ENCODE measurements around the gene CADM1. TPM values are rescaled to one million over a fixed set of nuclear protein-coding genes. Genes with fewer than 3 reads are reported as not detected.

The CADM1 gene
- total RNA-seq, 4 donors from 2014 or later = 10.6 to 15.7 (median 13.8) TPM

DNA sequence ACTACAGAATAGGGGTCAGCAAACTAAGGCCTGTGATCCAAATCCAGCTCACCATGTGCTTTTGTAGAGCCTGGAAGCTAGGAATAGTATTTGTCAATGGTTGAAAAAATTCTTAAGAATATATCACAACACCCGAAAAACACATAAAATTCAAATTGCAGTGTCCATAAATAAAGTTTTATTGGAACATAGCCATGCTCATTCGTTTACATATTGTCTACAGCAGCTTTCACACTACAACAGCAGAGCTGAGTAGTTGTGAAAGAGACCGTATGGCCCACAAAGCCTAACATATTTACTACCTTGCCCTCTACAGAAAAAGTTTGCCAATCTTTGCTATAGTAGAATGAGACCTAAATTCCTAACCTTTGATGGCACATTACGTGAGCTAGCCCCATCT, 125.7 kb downstream of the CADM1 start:
- intact Hi-C loops (cut with DNase I) = no loop called here
- Histone ChIP-seq H3K36me3 (no peaks in the 10 kb centered on the region), H3K4me3 (no peak overlapping the region), H3K9me3 (no peaks in the 10 kb centered on the region), H3K27me3 (no peaks in the 10 kb centered on the region), H3K4me1 (no peaks in the 10 kb centered on the region), H3K27ac (replicated peaks in 1 of 4) (no peak overlapping the region)
- DNase-seq (ENCODE audit: extremely low spot score) = no peak
- TF ChIP-seq POLR2AphosphoS5 (IDR thresholded peaks at IDR 0.05) (no peak), POLR2A (IDR thresholded peaks at IDR 0.05; ENCODE audit: low read depth) (no peak), EP300 (IDR thresholded peaks at IDR 0.05) (no peak)
- TF ChIP-seq, protein P1, sequence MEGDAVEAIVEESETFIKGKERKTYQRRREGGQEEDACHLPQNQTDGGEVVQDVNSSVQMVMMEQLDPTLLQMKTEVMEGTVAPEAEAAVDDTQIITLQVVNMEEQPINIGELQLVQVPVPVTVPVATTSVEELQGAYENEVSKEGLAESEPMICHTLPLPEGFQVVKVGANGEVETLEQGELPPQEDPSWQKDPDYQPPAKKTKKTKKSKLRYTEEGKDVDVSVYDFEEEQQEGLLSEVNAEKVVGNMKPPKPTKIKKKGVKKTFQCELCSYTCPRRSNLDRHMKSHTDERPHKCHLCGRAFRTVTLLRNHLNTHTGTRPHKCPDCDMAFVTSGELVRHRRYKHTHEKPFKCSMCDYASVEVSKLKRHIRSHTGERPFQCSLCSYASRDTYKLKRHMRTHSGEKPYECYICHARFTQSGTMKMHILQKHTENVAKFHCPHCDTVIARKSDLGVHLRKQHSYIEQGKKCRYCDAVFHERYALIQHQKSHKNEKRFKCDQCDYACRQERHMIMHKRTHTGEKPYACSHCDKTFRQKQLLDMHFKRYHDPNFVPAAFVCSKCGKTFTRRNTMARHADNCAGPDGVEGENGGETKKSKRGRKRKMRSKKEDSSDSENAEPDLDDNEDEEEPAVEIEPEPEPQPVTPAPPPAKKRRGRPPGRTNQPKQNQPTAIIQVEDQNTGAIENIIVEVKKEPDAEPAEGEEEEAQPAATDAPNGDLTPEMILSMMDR (IDR thresholded peaks at IDR 0.05) = no peak
- WGBS = 88% methylated on average over 4 of the region's 4 CpGs

DNA sequence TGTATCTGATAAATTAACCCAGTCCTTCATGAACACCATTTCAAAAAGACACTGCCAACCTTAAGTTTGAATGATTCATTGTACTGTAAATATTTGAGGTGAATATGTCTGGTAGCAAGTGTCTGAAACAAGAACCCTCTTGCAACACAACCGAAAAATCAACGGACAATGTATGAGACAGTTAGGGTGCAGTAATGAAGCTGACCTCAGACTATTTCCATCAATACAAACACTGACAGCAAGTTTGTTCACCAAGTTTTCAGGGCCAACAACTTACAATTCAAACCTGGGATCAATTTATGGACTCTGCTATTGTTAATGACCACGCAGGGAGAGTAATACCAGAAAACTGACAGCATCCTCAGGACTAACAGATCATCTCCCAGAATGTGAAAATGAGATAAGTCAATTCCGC, 126.3 kb downstream of the CADM1 start:
- no peak for DNase-seq (ENCODE audit: extremely low spot score)
- WGBS = 81% methylated on average over 4 of the region's 4 CpGs
- H3K4me3 ChIP-seq = no peak overlapping the region
- no peaks in the 10 kb centered on the region for H3K4me1 ChIP-seq
- H3K27me3 ChIP-seq = no peaks in the 10 kb centered on the region
- no peaks in the 10 kb centered on the region for H3K9me3 ChIP-seq
- TF ChIP-seq, protein P1 (IDR thresholded peaks at IDR 0.05) = no peak
- no peak for TF ChIP-seq POLR2AphosphoS5 (IDR thresholded peaks at IDR 0.05)
- no peak for TF ChIP-seq EP300 (IDR thresholded peaks at IDR 0.05)
- no peak for TF ChIP-seq POLR2A (IDR thresholded peaks at IDR 0.05; ENCODE audit: low read depth)
- no peak overlapping the region for H3K27ac ChIP-seq (replicated peaks in 1 of 4)
- intact Hi-C loops (cut with DNase I) = no loop called here
- H3K36me3 ChIP-seq = no peaks in the 10 kb centered on the region

DNA sequence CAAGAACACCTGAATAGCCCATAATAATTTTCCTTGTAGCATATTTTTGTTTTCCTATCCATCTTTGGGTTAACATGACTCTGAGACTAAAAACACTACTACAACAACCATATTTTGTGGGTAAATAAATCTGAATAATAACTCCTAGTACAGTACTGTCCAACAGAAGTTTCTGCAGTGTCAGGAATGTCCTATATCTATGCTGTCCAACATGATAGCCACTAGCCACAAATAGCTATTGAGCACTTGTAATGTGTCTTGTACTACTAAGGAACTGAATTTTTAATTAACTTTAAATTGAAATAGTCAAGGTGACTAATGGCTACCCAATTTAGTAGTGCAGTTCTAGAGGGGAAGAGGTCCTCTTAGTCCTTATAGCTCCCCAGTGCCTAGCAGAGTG, 135.6 kb downstream of the CADM1 start:
- no peak for DNase-seq (ENCODE audit: extremely low spot score)
- TF ChIP-seq POLR2A (IDR thresholded peaks at IDR 0.05; ENCODE audit: low read depth) (no peak), POLR2AphosphoS5 (IDR thresholded peaks at IDR 0.05) (no peak), EP300 (IDR thresholded peaks at IDR 0.05) (no peak)
- TF ChIP-seq, protein P1 (IDR thresholded peaks at IDR 0.05) = no peak
- no peak overlapping the region for H3K27ac ChIP-seq (replicated peaks in 1 of 4)
- H3K36me3 ChIP-seq = no peaks in the 10 kb centered on the region
- no peaks in the 10 kb centered on the region for H3K9me3 ChIP-seq
- no peak overlapping the region for H3K4me3 ChIP-seq
- no peaks in the 10 kb centered on the region for H3K27me3 ChIP-seq
- H3K4me1 ChIP-seq = no peaks in the 10 kb centered on the region
- intact Hi-C loops (cut with DNase I) = no loop called here

DNA sequence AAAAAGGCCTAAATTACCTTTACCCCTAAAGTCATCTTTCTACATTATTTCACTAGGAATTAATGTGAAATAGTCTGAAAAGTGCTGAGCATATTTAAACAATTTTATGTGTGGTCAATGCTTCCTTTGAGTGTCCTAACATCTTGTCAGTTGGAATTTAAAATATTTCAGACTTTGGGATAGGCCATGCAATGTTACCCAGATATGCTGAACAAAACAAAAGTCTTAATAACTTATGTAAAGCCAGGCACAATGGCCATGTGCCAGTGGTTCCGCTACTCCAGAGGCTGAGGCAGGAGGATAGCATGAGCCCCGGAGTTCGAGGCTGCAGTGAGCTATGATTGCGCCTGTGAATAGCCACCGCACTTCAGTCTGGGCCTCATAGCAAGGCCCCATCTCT, 137.4 kb downstream of the CADM1 start:
- 97% methylated on average over 4 of the region's 5 CpGs for WGBS
- Histone ChIP-seq H3K27ac (replicated peaks in 1 of 4) (no peak overlapping the region), H3K4me3 (no peak overlapping the region), H3K9me3 (no peaks in the 10 kb centered on the region), H3K4me1 (peaks cover 0 to 3% (median 0%) of the 10 kb centered on the region in 4 donors), H3K36me3 (no peaks in the 10 kb centered on the region), H3K27me3 (no peaks in the 10 kb centered on the region)
- intact Hi-C loops (cut with DNase I) = no loop called here
- DNase-seq (ENCODE audit: extremely low spot score) = no peak
- TF ChIP-seq POLR2AphosphoS5 (IDR thresholded peaks at IDR 0.05) (no peak), EP300 (IDR thresholded peaks at IDR 0.05) (no peak), POLR2A (IDR thresholded peaks at IDR 0.05; ENCODE audit: low read depth) (no peak)
- TF ChIP-seq, protein P1 (IDR thresholded peaks at IDR 0.05) = no peak

DNA sequence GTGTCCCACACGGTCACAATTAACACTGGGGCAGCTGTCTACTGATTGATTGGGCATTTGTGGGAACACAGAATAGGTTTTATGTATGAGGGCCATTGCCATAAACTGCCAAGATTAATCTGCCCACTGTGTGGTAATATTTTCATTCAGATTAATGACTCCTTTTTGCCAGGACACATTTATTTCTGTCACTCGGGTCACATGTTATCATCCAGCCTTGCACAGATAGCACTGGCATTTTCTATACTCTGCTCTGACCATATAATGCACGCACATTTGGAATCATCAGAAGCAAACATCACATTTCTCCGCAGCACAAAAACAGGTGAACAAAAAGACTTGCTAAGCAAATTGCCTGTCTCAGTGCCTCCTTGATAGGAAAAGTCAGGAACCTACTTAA, 138.3 kb downstream of the CADM1 start:
- no peaks in the 10 kb centered on the region for H3K9me3 ChIP-seq
- peaks cover 0 to 3% (median 0%) of the 10 kb centered on the region in 4 donors for H3K4me1 ChIP-seq
- no peak overlapping the region for H3K27ac ChIP-seq (replicated peaks in 1 of 4)
- intact Hi-C loops (cut with DNase I) = no loop called here
- DNase-seq (ENCODE audit: extremely low spot score) = no peak
- 95% methylated on average over 4 of the region's 4 CpGs for WGBS
- TF ChIP-seq EP300 (IDR thresholded peaks at IDR 0.05) = no peak
- no peak for TF ChIP-seq POLR2AphosphoS5 (IDR thresholded peaks at IDR 0.05)
- no peak for TF ChIP-seq POLR2A (IDR thresholded peaks at IDR 0.05; ENCODE audit: low read depth)
- TF ChIP-seq, protein P1 (IDR thresholded peaks at IDR 0.05) = no peak
- no peaks in the 10 kb centered on the region for H3K36me3 ChIP-seq
- no peak overlapping the region for H3K4me3 ChIP-seq
- H3K27me3 ChIP-seq = no peaks in the 10 kb centered on the region

All from esophagus muscularis mucosa (tissue), 4 donors.